GM19025 (cell line): ENCODE measurements around the gene MUC15.

Experiments
- ATAC-seq: cut with Tn5 transposase; IDR thresholded peaks from one replicate; pipeline ENCODE4 v1.9.1; 2021; ENCODE audit warnings: mild to moderate bottlenecking, low read depth, moderate library complexity; ENCODE audit not compliant: unreplicated experiment

Gene MUC15

DNA sequence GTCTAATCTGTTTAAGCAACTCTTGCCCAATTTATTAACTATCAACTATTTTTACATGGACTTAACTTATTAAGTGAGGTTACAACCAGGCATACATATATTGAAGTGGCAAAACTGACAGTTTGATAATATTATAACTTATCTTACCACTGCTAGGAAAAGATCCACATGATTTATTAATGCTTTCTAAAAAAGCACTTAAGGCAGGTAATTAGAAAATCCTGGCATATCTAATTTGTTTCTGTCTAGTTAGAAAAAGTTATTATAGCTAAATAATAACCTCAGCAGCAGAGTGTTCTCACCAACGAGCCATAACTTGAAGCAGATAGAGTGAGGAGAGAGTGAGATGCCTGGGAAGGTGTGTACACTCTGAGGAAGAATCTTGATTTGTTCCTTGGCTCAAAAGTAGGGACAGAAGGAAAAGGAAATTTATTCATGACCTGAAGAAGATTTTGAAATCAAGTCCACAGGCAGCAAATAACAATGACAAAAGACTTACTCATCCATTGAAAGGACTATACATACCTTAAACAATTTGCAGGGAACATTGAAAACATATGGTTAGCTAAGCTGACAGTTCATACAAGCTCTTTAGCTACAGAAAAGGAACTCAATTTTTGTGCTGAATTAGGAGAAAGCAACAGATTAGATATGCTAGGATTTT is 7.1 kb upstream of the MUC15 start:
- no peak for ATAC-seq

- no peak for ATAC-seq
Measured at GRCh38 chr11:26575946-26576345, 3.9 kb upstream of the MUC15 start.

- ATAC-seq = no peak
Measured at GRCh38 chr11:26573896-26574295, 1.8 kb upstream of the MUC15 start.

GRCh38 chr11:26572770-26573402 is 823 bp upstream of the MUC15 start:
- ATAC-seq = no peak

DNA sequence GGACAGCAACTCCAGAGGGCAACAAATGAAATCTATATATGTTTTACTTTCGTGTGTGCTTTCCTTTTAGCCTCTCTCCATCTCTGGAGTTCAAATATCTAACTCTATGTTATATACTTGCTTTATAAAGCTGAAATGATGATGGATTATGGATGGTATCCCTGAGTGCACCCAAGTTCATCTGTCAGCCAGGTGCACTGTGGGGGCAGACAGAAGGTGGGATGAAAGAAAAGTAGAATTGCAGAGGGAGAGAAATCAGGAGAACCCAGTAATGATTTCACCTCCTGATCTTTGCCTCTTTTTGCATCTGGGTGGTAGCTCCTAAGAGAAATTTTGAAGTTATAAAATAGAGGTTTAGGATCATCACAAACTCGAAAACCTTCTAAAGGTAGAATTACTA is 2.4 kb downstream of the MUC15 start:
- ATAC-seq = no peak

DNA sequence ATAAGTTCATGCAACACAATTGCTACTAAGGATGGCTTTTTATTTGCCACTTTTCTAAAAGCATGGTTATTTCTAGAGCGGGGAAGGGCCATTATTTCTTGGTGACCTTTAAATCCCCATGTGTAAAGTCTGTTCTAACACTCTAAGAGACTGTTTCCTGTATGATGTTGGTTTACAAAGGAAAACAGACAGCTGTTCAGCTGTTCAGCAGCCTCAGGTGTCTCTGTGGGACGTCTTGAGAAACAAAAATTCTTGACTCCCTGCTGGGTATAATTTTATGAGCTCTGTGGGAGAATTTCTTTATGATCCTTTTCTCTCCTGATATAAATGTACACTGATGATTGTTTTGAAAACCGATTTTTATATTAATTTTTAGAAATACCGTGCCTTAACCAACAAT is 13.9 kb downstream of the MUC15 start:
- ATAC-seq = no peak

GRCh38 chr11:26557666-26558065 is 14.4 kb downstream of the MUC15 start:
- no peak for ATAC-seq

DNA sequence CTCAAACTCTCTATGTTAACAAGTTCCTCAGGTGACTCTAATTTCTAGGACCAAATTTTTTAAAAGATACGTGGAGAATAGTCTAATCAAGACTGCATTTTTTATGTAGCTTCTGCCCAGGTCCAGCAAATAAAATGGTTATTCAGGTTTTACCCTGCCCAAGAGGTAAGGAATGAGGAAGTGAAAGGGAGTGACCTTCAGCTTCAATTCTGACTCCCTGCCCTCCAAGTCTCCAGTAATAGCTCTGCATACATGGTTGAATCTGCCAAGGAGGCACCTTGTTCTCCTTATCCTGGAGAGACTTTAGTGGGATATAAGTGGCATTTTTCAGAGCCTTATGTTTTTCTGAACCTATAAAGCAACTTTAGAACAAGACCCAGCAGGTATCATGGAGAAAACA is 15.5 kb downstream of the MUC15 start:
- no peak for ATAC-seq

- no peak for ATAC-seq
Measured at GRCh38 chr11:26554455-26554854, 17.6 kb downstream of the MUC15 start.

- no peak for ATAC-seq
Measured at GRCh38 chr11:26553182-26553581, 18.9 kb downstream of the MUC15 start.

DNA sequence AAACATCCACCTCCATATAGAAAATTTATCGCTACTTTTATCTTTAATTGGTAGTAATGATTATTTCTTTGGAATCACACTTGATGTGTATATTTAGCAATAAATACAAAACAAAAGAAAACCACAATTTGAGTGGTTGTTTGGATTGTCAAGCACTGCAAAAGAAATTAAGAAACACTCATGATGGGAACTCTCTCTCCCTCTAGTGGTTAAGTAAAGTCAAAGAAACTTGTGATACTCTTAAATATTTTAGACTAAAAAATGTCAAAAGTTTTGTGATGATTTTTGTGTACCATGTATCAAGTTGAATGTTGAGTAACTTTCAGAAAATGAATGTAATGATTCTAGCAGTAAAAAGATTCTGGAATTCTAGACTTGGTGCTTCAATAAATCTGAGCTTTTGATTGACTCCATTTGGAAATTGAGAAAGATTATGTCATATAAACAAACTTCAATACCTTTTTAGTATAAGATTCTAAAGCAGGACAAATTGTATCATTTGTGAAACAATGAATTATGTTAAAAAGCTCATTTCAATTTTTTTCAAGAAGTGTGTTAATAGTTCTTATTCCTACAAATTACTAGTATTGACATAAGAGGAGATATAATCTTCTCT is 20.8 kb downstream of the MUC15 start:
- ATAC-seq = no peak

DNA sequence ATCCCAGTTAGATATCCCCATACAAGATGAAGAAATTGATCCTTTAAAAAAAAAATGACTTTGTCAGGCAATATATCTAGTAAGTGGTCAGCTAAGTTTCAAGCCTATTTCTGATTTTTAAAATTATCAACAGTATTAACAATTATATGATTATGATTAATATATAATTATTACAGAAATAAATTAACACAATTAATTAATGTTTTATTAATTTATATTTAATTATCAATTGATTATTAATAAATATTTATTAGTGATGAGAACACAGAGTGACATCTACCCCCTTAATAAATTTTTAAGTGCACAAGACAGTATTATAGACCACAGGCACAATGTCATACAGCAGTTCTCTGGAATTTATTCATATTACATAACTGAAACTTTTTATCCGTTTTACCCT is 22.0 kb downstream of the MUC15 start:
- ATAC-seq = no peak

- no peak for ATAC-seq
Measured at GRCh38 chr11:26549176-26549575, 22.9 kb downstream of the MUC15 start.

DNA sequence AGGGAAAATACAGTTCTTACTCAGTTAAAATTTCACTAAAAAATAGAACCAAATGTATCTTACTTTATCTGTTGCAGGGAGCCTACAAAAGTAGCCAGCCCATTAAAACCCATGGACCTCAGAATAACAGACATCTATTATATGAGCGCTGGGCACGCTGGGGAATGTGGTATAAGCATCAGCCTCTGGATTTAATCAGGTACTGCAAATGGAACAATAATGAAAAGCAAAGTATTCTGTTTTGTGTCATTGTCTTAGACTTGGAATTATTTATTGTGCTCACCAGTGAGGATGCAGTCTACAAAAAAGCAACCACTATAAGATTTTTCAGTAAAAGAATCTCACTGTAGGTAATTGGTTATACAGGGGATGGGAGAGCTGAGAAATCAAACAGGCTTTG is 30.2 kb downstream of the MUC15 start:
- no peak for ATAC-seq

DNA sequence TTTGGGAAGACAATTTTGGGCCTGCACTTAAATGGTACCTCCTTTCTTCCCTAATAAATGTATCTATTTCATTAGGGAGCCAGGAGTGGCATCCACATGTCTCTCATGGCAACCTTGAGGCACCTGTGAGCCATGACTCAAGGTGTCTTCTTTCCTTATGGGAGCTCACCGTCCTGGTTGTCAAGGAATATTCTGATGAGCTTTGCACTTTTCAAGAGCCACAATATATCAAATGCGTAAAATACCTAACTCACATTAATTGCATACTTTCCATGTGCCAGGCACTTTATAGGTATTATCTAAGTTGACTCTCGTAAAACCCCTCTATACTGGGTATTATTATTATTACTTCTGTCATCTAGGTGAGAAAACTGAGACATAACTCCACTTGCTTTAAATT is 32.5 kb downstream of the MUC15 start:
- no peak for ATAC-seq

- no peak for ATAC-seq
Measured at GRCh38 chr11:26537341-26537740, 34.7 kb downstream of the MUC15 start.

DNA sequence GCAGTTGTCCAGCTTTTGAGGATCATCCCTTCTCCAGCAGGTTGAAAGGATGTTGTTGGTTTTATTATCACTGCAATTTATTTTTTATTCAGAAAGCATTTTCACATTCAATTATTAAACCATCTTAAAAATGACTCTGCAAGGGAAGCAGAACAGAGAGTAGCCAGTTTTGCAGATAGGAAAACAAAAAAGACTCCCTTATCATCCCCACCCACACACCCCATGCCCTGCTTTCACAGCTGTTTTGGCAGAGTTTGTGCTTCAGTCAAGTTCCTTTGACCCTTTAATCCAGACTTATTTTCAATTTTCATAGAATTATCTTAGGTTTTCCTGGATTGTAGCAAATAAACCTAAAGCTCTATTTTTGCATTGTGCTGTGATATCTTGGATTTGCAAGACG is 44.4 kb downstream of the MUC15 start:
- no peak for ATAC-seq

- ATAC-seq = no peak
Measured at GRCh38 chr11:26522912-26523610, 49.0 kb downstream of the MUC15 start.

DNA sequence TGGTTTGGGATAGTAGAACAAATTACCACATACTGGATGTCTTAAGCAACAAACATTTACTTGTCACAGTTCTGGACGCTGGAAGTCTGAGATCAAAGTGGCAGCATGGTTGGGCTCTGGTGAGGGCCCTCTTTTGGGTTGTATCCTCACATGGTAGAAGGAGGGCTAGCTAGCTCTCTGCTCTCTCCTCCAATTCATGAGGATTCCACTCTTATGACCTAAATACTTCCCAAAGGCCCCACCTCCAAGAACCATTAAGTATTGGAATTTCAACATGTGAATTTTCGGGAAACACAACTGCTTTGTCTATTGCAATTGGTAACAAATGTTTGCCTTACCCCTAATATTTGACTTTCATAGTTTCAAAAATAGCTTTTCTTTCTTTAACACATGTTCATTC is 52.6 kb downstream of the MUC15 start:
- no peak for ATAC-seq

DNA sequence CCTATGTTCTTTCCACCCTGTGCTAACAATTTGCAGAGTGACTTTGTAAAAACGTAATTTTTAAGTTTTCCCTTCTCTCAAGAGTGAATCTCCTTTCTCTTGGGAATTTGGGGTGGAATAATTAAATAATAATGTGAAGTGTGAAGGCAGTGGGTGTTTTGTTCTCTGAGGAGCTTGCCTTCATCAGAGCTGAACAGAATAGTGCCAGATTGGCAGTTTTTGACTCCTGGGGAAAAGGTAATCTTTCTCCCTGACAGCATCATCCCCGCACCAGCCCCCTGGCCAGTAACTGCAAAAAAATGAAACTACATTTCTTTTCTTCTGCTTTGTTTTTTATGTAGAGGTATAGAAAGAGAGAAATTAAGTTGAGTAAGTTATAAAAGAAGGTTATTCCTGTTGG is 59.9 kb downstream of the MUC15 start:
- no peak for ATAC-seq

DNA sequence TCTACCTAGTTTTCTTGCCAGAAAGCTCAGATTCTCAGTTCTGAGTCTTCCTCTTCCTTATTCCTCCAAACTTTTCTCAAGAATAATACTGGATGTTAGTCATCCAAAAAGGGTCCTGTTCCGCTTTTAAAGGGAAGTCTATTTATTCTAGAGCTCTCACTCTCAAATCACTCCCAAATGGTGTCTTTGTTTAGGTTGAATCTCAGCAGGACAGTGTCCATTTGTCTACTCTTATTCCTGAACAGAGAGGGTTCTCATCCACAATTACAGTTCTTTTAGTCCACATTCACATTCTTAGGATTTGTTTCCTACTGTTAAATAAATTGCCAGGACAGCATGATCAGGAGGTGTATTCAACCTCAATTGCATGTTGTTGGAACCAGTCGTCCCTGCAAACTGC is 61.3 kb downstream of the MUC15 start:
- no peak for ATAC-seq

- no peak for ATAC-seq
Measured at GRCh38 chr11:26510164-26510563, 61.9 kb downstream of the MUC15 start.
